Lower lobe of right lung (tissue), 2 donors: ENCODE measurements around the gene C1orf198. TPM values are rescaled to one million over a fixed set of nuclear protein-coding genes. Genes with fewer than 3 reads are reported as not detected.

Experiments used
- ATAC-seq, 2 donors: fragments of 200-7000 bp; cut with Tn5 transposase; one replicate each; pipeline ENCODE4 v1.9.1; 2020 to 2022; ENCODE audit warnings: mild to moderate bottlenecking in 2 of 2, moderate library complexity in 2 of 2
- DNase-seq: peaks from one replicate; pipeline ENCODE4 v3.0.0-alpha.2; 2020
- H3K27ac ChIP-seq: fragments of 200-600 bp; one replicate; pipeline ENCODE4 v1.8.0; 2022
- H3K27me3 ChIP-seq: fragments of 200-600 bp; one replicate; pipeline ENCODE4 v1.8.0; 2022; ENCODE audit warnings: low read depth
- H3K36me3 ChIP-seq: fragments of 200-600 bp; one replicate; pipeline ENCODE4 v1.8.0; 2022; ENCODE audit warnings: mild to moderate bottlenecking
- H3K4me1 ChIP-seq: fragments of 200-600 bp; one replicate; pipeline ENCODE4 v1.8.0; 2022
- H3K4me3 ChIP-seq: fragments of 200-600 bp; one replicate; pipeline ENCODE4 v1.8.0; 2022; ENCODE audit warnings: mild to moderate bottlenecking
- H3K9me3 ChIP-seq: fragments of 200-600 bp; one replicate; pipeline ENCODE4 v1.8.0; 2022
- intact Hi-C: fragments of 100-400 bp; cut with DNase I; formaldehyde crosslinking; loops from one replicate; pipeline ENCODE4 v1.11.0; 2022
- total RNA-seq: library from RNA; stranded (reverse); fragmentation: NEBNext Ultra II Directional; extraction: Animal tissue kit (Norgen Biotek cat#: 25700); gene quantifications from one replicate; pipeline ENCODE4 v1.2.1, GENCODE V29; 2021
- TF ChIP-seq, protein P1 (sequence below): fragments of 200-600 bp; IDR thresholded peaks from one replicate; pipeline ENCODE4 v1.8.0; 2022; ENCODE audit warnings: antibody characterized with exemption, mild to moderate bottlenecking
- donor health status: DM: no; HTN: yes; CAD: no; lungs with severe emphysema.

The C1orf198 gene
- total RNA-seq, 1 donor from 2014 or later: 101 TPM

DNA sequence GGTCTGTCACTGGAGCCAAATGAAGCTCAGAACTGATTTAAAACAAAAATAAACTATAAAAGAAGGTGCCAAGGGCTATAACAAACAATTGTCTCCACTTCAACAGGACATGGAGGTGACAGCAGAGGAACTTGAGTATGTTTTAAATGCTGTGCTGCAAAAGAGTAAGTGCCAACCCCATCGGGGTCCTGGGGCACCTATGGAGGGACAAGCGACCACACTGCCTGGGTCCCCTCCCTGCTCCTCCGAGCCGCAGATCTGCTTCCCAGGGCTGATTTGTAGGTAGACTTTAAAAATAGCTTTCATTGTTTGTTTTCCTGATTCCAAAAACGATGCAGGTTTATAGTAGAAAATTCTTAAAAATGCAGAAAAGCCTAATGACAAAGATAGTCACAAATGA, 78.3 kb downstream of the C1orf198 start:
- Histone ChIP-seq H3K36me3 (no peaks in the 10 kb centered on the region), H3K27ac (no peak overlapping the region), H3K9me3 (no peaks in the 10 kb centered on the region), H3K4me3 (no peak overlapping the region), H3K27me3 (peaks cover 6% of the 10 kb centered on the region), H3K4me1 (no peaks in the 10 kb centered on the region)
- TF ChIP-seq, protein P1, sequence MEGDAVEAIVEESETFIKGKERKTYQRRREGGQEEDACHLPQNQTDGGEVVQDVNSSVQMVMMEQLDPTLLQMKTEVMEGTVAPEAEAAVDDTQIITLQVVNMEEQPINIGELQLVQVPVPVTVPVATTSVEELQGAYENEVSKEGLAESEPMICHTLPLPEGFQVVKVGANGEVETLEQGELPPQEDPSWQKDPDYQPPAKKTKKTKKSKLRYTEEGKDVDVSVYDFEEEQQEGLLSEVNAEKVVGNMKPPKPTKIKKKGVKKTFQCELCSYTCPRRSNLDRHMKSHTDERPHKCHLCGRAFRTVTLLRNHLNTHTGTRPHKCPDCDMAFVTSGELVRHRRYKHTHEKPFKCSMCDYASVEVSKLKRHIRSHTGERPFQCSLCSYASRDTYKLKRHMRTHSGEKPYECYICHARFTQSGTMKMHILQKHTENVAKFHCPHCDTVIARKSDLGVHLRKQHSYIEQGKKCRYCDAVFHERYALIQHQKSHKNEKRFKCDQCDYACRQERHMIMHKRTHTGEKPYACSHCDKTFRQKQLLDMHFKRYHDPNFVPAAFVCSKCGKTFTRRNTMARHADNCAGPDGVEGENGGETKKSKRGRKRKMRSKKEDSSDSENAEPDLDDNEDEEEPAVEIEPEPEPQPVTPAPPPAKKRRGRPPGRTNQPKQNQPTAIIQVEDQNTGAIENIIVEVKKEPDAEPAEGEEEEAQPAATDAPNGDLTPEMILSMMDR: no peak
- no peak for ATAC-seq
- intact Hi-C loops: no loop called here
- no peak for DNase-seq

DNA sequence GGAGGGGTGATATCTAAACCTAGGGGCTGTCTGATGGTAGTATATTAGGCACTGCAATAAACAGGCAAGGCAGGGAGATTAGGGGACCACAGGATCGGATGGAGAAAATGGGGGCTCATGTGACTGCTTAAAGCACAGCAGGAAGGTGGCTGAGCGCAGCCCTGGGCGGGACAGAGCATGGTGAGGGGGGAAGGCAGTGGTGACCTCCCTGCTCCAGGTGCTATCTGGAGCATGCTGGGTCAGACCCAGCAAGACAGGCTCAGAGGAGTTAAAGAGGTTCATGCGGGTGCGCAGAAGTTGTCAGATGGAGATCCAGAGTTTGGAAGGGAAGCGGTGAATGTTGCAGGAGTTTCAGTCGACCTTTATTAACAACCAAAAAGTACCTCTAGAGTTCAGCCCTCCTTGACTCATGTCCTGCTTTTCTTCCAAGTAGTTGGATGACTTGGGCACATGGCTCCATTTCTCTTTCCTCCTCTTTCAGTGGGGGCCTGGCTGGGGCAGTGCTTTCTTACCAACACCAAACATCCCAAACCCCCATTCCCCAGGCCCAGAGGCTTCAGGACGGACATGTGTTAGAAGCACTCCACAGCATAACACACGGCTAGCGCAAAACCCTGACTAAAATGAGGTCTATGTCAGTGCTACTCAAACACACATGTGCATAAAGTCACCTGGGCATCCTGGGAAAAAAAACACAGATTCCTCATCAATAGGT, 79.6 kb downstream of the C1orf198 start:
- no peak overlapping the region for H3K4me3 ChIP-seq
- H3K27me3 ChIP-seq: no peaks in the 10 kb centered on the region
- intact Hi-C loops: no loop called here
- no peak for DNase-seq
- TF ChIP-seq, protein P1: no peak
- H3K36me3 ChIP-seq: no peaks in the 10 kb centered on the region
- H3K4me1 ChIP-seq: no peaks in the 10 kb centered on the region
- ATAC-seq: no peak
- no peaks in the 10 kb centered on the region for H3K9me3 ChIP-seq
- H3K27ac ChIP-seq: no peak overlapping the region

DNA sequence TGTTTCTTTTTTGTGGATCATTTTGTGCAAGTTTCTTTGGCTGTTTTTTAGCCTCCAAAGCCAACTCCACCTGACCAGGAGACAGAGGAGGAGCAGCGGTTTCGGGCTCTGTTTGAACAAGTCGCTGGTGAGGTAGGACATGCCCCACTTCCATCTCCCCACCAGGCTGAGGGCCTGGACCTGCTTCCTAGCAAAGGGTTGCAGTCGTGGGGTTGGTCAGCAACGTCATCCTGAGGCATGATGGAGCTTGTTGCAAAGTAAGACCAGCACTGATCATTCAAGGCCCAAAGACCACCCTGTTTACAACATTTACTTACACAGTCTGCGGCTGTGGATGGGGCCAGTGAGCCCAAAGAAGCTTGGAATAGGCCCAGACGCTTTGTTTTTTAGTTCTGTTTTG, 80.8 kb downstream of the C1orf198 start:
- no peak overlapping the region for H3K27ac ChIP-seq
- DNase-seq (no peak), ATAC-seq (no peak)
- no peaks in the 10 kb centered on the region for H3K4me1 ChIP-seq
- no peak overlapping the region for H3K4me3 ChIP-seq
- TF ChIP-seq, protein P1: no peak
- intact Hi-C loops: no loop called here
- H3K36me3 ChIP-seq: no peaks in the 10 kb centered on the region
- H3K9me3 ChIP-seq: no peaks in the 10 kb centered on the region
- H3K27me3 ChIP-seq: no peaks in the 10 kb centered on the region

Other genes with a start within 250 kb of the C1orf198 start
- gene COG2, start 226.0 kb downstream of the C1orf198 start, total RNA-seq: 23.1 TPM
- gene AGT, start 154.4 kb downstream of the C1orf198 start, total RNA-seq: 0.86 TPM
- gene CAPN9, start 121.1 kb downstream of the C1orf198 start, total RNA-seq: 26.6 TPM
- gene TTC13, start 110.3 kb upstream of the C1orf198 start, total RNA-seq: 17.0 TPM
- gene ARV1, start 110.6 kb upstream of the C1orf198 start, total RNA-seq: 18.4 TPM
- 54.6 TPM for gene FAM89A, start 171.7 kb upstream of the C1orf198 start, total RNA-seq